Measurements from ENCODE around the gene KHDRBS2.

DNA sequence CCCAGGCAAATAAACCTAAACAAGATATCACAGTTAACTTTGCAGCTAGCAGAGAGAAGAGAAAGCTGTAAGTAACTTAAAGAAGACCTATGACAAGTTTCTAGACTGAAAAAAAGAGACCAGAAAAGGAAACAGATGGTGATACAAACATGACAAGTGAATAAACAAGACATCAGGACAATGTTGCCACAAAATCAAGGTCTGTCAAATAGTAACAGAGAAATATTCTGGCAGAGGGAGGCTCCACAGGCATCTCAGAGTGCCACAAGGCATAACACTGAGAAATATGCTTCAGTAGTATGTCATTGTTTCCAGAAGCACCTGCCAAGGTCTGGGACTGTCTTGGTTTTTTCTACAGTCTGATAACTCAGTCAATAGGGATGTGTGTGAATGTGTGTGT is 332.2 kb downstream of the KHDRBS2 start:
- TF ChIP-seq, protein P1, sequence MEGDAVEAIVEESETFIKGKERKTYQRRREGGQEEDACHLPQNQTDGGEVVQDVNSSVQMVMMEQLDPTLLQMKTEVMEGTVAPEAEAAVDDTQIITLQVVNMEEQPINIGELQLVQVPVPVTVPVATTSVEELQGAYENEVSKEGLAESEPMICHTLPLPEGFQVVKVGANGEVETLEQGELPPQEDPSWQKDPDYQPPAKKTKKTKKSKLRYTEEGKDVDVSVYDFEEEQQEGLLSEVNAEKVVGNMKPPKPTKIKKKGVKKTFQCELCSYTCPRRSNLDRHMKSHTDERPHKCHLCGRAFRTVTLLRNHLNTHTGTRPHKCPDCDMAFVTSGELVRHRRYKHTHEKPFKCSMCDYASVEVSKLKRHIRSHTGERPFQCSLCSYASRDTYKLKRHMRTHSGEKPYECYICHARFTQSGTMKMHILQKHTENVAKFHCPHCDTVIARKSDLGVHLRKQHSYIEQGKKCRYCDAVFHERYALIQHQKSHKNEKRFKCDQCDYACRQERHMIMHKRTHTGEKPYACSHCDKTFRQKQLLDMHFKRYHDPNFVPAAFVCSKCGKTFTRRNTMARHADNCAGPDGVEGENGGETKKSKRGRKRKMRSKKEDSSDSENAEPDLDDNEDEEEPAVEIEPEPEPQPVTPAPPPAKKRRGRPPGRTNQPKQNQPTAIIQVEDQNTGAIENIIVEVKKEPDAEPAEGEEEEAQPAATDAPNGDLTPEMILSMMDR (IDR thresholded peaks at IDR 0.05), result no peak
- TF ChIP-seq POLR2AphosphoS5 (IDR thresholded peaks at IDR 0.05), result no peak
- no peak for TF ChIP-seq POLR2A (IDR thresholded peaks at IDR 0.05)

Measured in breast epithelium (tissue), 3 donors.